Lung (tissue), 12 donors: Measurements from ENCODE around the gene C21orf58. TPM values are rescaled to one million over a fixed set of nuclear protein-coding genes. Genes with fewer than 3 reads are reported as not detected.

ENCODE experiments used
- ATAC-seq: fragments of 200-7000 bp; cut with Tn5 transposase; one replicate; pipeline ENCODE4 v1.9.1; 2020; ENCODE audit warnings: moderate number of reproducible peaks; ENCODE audit not compliant: insufficient read depth, low FRiP score
- DNase-seq, 3 donors: peaks; one replicate each; pipeline ENCODE4 v3.0.0-alpha.2; 2013 to 2017
- H3K27ac ChIP-seq, 2 donors: one replicate each; pipeline ENCODE4 v1.5.1; 2013; ENCODE audit warnings: mild to moderate bottlenecking in 2 of 2, moderate library complexity in 2 of 2, control low read depth in 1 of 2, inconsistent platforms in 1 of 2, low read depth in 1 of 2, low read length in 1 of 2
- H3K27me3 ChIP-seq, 3 donors: one replicate each; pipeline ENCODE4 v1.5.1; 2013; ENCODE audit warnings: low read length in 2 of 3; ENCODE audit not compliant: control insufficient read depth in 3 of 3, insufficient read depth in 3 of 3
- H3K36me3 ChIP-seq, 4 donors: one replicate each; pipeline ENCODE4 v1.5.1; 2013; ENCODE audit warnings: low read length in 4 of 4, mild to moderate bottlenecking in 1 of 4, moderate library complexity in 1 of 4; ENCODE audit not compliant: control insufficient read depth in 4 of 4, insufficient read depth in 4 of 4
- H3K4me1 ChIP-seq, 5 donors: one replicate each; pipeline ENCODE4 v1.5.1; 2013; ENCODE audit warnings: low read length in 5 of 5, mild to moderate bottlenecking in 2 of 5, moderate library complexity in 1 of 5; ENCODE audit not compliant: control insufficient read depth in 5 of 5, insufficient read depth in 5 of 5
- H3K4me3 ChIP-seq: one replicate; pipeline ENCODE4 v1.5.1; 2013; ENCODE audit warnings: mild to moderate bottlenecking, control low read depth, moderate library complexity
- H3K9ac ChIP-seq, 2 donors: one replicate each; pipeline ENCODE4 v1.5.1; 2013; ENCODE audit warnings: low read length in 2 of 2, control low read depth in 1 of 2; ENCODE audit not compliant: insufficient read depth in 1 of 2
- H3K9me3 ChIP-seq, 4 donors: one replicate each; pipeline ENCODE4 v1.5.1; 2013; ENCODE audit warnings: low read length in 3 of 4, mild to moderate bottlenecking in 1 of 4, moderate library complexity in 1 of 4; ENCODE audit not compliant: control insufficient read depth in 4 of 4, insufficient read depth in 3 of 4
- CTCF ChIP-seq: IDR thresholded peaks from 2 replicates; pipeline ENCODE4 v1.5.1; 2012; ENCODE audit warnings: mild to moderate bottlenecking; ENCODE audit errors: control extremely low read depth, extremely low read depth
- WGBS, 2 donors: extraction: QIAGEN DNeasy Blood & Tissue Kit; methylation state at CpG; one replicate each; pipeline ENCODE4 v1.1.7; 2013; 5-methylcytosine and 5-hydroxymethylcytosine counted together
- polyA plus RNA-seq, 2 donors: library from polyadenylated mRNA; stranded (reverse); fragments of 200-250 nt; gene quantifications; one replicate each; pipeline ENCODE4 v1.2.1, GENCODE V29; 2013
- total RNA-seq, 2 donors: library from RNA; depleted of rRNA in 1 of 2; stranded (reverse); fragments of >200 nt in 1 of 2; gene quantifications; one replicate each; pipeline ENCODE4 v1.2.1, GENCODE V29; 2014 to 2021
- donor health status: control.
- donor health status: control.
- donor health status: Bipolar disorder and iron deficiency.
- donor health status: healthy.
- donor health status: DM: yes; HTN: yes; CAD: no.

C21orf58 gene
- total and polyA plus RNA-seq, 4 donors = 4.8 to 20.8 (median 8.9) TPM

GRCh38 chr21:46363698-46364097, 40.0 kb upstream of the C21orf58 start:
- Histone ChIP-seq H3K27ac (no peak overlapping the region), H3K9me3 (no peaks in the 10 kb centered on the region), H3K36me3 (peaks cover 7 to 53% (median 18%) of the 10 kb centered on the region in 4 donors), H3K9ac (no peak overlapping the region), H3K27me3 (no peaks in the 10 kb centered on the region), H3K4me3 (no peak overlapping the region), H3K4me1 (peaks cover 0 to 1% (median 0%) of the 10 kb centered on the region in 5 donors)
- DNase-seq (no peak), ATAC-seq (no peak)
- no peak for TF ChIP-seq CTCF
- 93 to 94% methylated on average over 16 of the region's 16 CpGs for WGBS, 2 donors

- Histone ChIP-seq H3K9ac (no peak overlapping the region), H3K4me3 (no peak overlapping the region), H3K27me3 (no peaks in the 10 kb centered on the region), H3K9me3 (no peaks in the 10 kb centered on the region), H3K4me1 (peaks cover 0 to 1% (median 0%) of the 10 kb centered on the region in 5 donors), H3K36me3 (peaks cover 9 to 53% (median 18%) of the 10 kb centered on the region in 4 donors), H3K27ac (no peak overlapping the region)
- no peak for ATAC-seq
- TF ChIP-seq CTCF = no peak
- DNase-seq = no peak
- WGBS, 2 donors = 90 to 94% methylated on average over 15 of the region's 15 CpGs
Measured at GRCh38 chr21:46362946-46363345, 39.3 kb upstream of the C21orf58 start.

GRCh38 chr21:46361935-46362334, 38.3 kb upstream of the C21orf58 start:
- Histone ChIP-seq H3K4me3 (no peak overlapping the region), H3K4me1 (peaks cover 0 to 1% (median 0%) of the 10 kb centered on the region in 5 donors), H3K9me3 (no peaks in the 10 kb centered on the region), H3K27ac (no peak overlapping the region), H3K27me3 (no peaks in the 10 kb centered on the region), H3K36me3 (peaks cover 8 to 54% (median 17%) of the 10 kb centered on the region in 4 donors), H3K9ac (no peak overlapping the region)
- ATAC-seq = no peak
- WGBS, 2 donors = 87 to 94% methylated on average over 10 of the region's 10 CpGs
- no peak for TF ChIP-seq CTCF
- no peak for DNase-seq

- Histone ChIP-seq H3K4me1 (no peaks in the 10 kb centered on the region), H3K9me3 (no peaks in the 10 kb centered on the region), H3K27me3 (no peaks in the 10 kb centered on the region), H3K9ac (no peak overlapping the region), H3K36me3 (peaks cover 3 to 54% (median 16%) of the 10 kb centered on the region in 4 donors), H3K4me3 (no peak overlapping the region), H3K27ac (no peak overlapping the region)
- TF ChIP-seq CTCF = no peak
- ATAC-seq (no peak), DNase-seq (no peak)
- 96 to 97% methylated on average over 10 of the region's 10 CpGs for whole genome bisulfite sequencing, 2 donors
Measured at GRCh38 chr21:46361176-46361575, 37.5 kb upstream of the C21orf58 start.
